Smooth muscle cell (in vitro differentiated cells): ENCODE data around the gene ACOT9. TPM values are rescaled to one million over a fixed set of nuclear protein-coding genes. Genes with fewer than 3 reads are reported as not detected.
"Not testable (repeated sequence)": the region's sequence is repeated elsewhere in the genome, so short reads cannot be mapped to it uniquely, and the experiment has no call there.

Source experiments
- DNase-seq: peaks from one replicate; lab custom pipeline; 2025; ENCODE audit not compliant: unreplicated experiment; lab: John Stamatoyannopoulos, UW
- H2AFZ ChIP-seq: fragments of 200-600 bp; sonication (generic); 2 replicates; pipeline ENCODE4 v1.6.0; 2016; ENCODE audit warnings: antibody characterized with exemption, low read depth, mild to moderate bottlenecking
- H3F3A ChIP-seq: fragments of 200-600 bp; sonication (generic); 2 replicates; pipeline ENCODE4 v1.6.0; 2017; ENCODE audit warnings: antibody characterized with exemption, low read depth
- H3K27ac ChIP-seq: fragments of 200-600 bp; sonication (generic); 2 replicates; pipeline ENCODE4 v1.5.1; 2016; ENCODE audit warnings: low read depth, mild to moderate bottlenecking
- H3K27me3 ChIP-seq: fragments of 200-600 bp; sonication (generic); 2 replicates; pipeline ENCODE4 v1.6.1; 2016; ENCODE audit warnings: low read depth, mild to moderate bottlenecking
- H3K36me3 ChIP-seq: fragments of 200-600 bp; sonication (generic); 2 replicates; pipeline ENCODE4 v1.5.1; 2016; ENCODE audit warnings: low read depth
- H3K4me1 ChIP-seq: fragments of 200-600 bp; sonication (generic); 2 replicates; pipeline ENCODE4 v1.5.1; 2016; ENCODE audit warnings: low read depth
- H3K4me2 ChIP-seq: fragments of 200-600 bp; sonication (generic); 2 replicates; pipeline ENCODE4 v1.6.0; 2016; ENCODE audit warnings: mild to moderate bottlenecking
- H3K4me3 ChIP-seq: fragments of 200-600 bp; sonication (generic); 2 replicates; pipeline ENCODE4 v1.5.1; 2016; ENCODE audit warnings: mild to moderate bottlenecking
- H3K79me2 ChIP-seq: fragments of 200-600 bp; sonication (generic); 2 replicates; pipeline ENCODE4 v1.6.0; 2016; ENCODE audit warnings: low read depth, mild to moderate bottlenecking
- H3K9ac ChIP-seq: fragments of 200-600 bp; sonication (generic); 2 replicates; pipeline ENCODE4 v1.6.0; 2016; ENCODE audit warnings: low read depth
- H3K9me3 ChIP-seq: fragments of 200-600 bp; sonication (generic); replicated peaks from 2 replicates; pipeline ENCODE4 v1.5.1; 2016; ENCODE audit warnings: low read depth
- H4K20me1 ChIP-seq: fragments of 200-600 bp; sonication (generic); 2 replicates; pipeline ENCODE4 v1.6.0; 2016; ENCODE audit warnings: low read depth
- CTCF ChIP-seq: fragments of 200-600 bp; sonication (generic); IDR thresholded peaks from 2 replicates; pipeline ENCODE4 v1.5.1; 2017; ENCODE audit warnings: borderline replicate concordance, mild to moderate bottlenecking, antibody characterized with exemption; ENCODE audit not compliant: insufficient read depth, poor library complexity, severe bottlenecking
- WGBS: methylation state at CpG from one replicate; pipeline ENCODE4 v1.1.7; 2016; ENCODE audit warnings: low lambda C conversion rate; 5-methylcytosine and 5-hydroxymethylcytosine counted together
- polyA plus RNA-seq: library from polyadenylated mRNA; unstranded; fragments of >200 nt; fragmentation: Nextera tagmentation; extraction: Ambion mirVana; gene quantifications from 2 replicates; pipeline ENCODE4 v1.2.1, GENCODE V29; 2016
- total RNA-seq: library from RNA; depleted of rRNA; stranded (reverse); fragments of >200 nt; gene quantifications from 2 replicates; pipeline ENCODE4 v1.2.3, GENCODE V29; 2014

ACOT9 gene
- total and polyA plus RNA-seq, 2 experiments from 2014 or later: 55.4 to 73.2 TPM

GRCh38 chrX:23704673-23705206 is 38.3 kb downstream of the ACOT9 start:
- no peaks in the 10 kb centered on the region for H3K36me3 ChIP-seq

DNA sequence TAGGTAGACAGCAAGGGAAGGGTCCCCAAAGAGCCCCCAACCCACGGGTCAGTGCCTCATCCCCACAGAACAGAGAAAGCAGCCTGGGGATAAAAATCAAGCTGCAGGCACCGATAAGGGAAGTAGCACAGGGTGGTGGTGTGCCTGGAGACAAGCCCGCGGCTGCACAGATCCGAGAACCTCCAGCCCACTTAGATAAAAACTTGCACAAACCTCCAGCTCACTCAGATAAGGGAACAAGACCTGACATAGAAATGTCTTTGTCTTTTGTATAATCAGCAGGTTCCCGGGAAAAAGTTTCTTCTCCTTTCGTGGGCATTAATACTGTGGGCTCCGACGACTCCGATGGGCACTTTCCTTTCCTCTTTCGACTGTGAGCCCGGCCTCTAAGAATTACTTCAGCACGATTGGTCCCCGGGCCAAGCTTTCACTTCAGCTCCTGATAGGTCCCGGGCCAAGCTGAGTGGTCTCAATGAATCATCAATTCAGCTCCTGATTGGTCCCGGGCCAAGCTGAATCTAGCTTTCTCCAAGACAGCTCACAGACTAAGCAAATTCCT is 43.4 kb downstream of the ACOT9 start:
- Histone ChIP-seq H3K4me1 (no peaks in the 10 kb centered on the region), H3K4me3 (no peak overlapping the region), H3K27me3 (no peaks in the 10 kb centered on the region), H2AFZ (no peak overlapping the region), H4K20me1 (no peaks in the 10 kb centered on the region), H3K79me2 (no peaks in the 10 kb centered on the region), H3F3A (no peaks in the 10 kb centered on the region), H3K4me2 (no peak overlapping the region), H3K9ac (no peak overlapping the region), H3K9me3 (no peaks in the 10 kb centered on the region), H3K27ac (no peak overlapping the region), H3K36me3 (no peaks in the 10 kb centered on the region)
- no peak for TF ChIP-seq CTCF
- no peak for DNase-seq
- 69% methylated on average over 16 of the region's 16 CpGs for WGBS

More at GRCh38 chrX:23704673-23705206, 38.3 kb downstream of the ACOT9 start:
- no peaks in the 10 kb centered on the region for H3F3A ChIP-seq
- 95% methylated on average over 5 of the region's 5 CpGs for WGBS
- no peak for DNase-seq
- no peak overlapping the region for H3K27ac ChIP-seq
- no peak overlapping the region for H3K4me3 ChIP-seq
- no peaks in the 10 kb centered on the region for H3K27me3 ChIP-seq
- no peaks in the 10 kb centered on the region for H4K20me1 ChIP-seq
- TF ChIP-seq CTCF: no peak
- no peaks in the 10 kb centered on the region for H3K4me1 ChIP-seq
- no peak overlapping the region for H3K4me2 ChIP-seq
- no peak overlapping the region for H3K9ac ChIP-seq
- no peak overlapping the region for H2AFZ ChIP-seq
- H3K79me2 ChIP-seq: no peaks in the 10 kb centered on the region
- no peaks in the 10 kb centered on the region for H3K9me3 ChIP-seq

DNA sequence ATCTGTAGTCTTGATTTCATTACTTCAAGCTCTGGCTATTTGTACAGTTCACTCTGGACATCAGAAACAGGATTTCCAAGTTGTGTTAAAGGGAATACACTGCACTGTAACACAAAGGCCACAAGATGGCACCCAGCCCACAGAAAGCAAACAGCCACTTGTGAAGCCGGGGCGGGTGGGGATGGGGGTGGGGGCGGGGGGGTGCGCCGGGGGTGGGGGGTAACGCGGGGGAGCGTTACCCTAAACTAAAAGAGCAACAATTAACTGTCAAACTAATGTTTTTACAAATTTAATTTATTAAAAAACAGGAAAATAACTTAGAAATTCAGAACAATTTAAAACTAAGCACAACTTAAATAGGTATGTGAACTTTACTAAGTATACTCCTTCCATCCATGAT is 48.5 kb downstream of the ACOT9 start:
- Histone ChIP-seq H3K27me3 (no peaks in the 10 kb centered on the region), H3K4me3 (no peak overlapping the region), H3K4me2 (peak overlapping the region; percentile 72), H3K9ac (no peak overlapping the region), H3K27ac (no peak overlapping the region), H3K9me3 (no peaks in the 10 kb centered on the region), H3K36me3 (no peaks in the 10 kb centered on the region), H2AFZ (no peak overlapping the region), H3K79me2 (no peaks in the 10 kb centered on the region), H3K4me1 (no peaks in the 10 kb centered on the region), H3F3A (no peaks in the 10 kb centered on the region), H4K20me1 (no peaks in the 10 kb centered on the region)
- peak; percentile 75 for TF ChIP-seq CTCF
- 0% methylated on average over 8 of the region's 8 CpGs for WGBS
- peak; percentile 4 for DNase-seq

- H3K79me2 ChIP-seq: no peaks in the 10 kb centered on the region
- H3K27me3 ChIP-seq: no peaks in the 10 kb centered on the region
- H3K9me3 ChIP-seq: no peaks in the 10 kb centered on the region
- DNase-seq: no peak
- H3K9ac ChIP-seq: no peak overlapping the region
- H4K20me1 ChIP-seq: no peaks in the 10 kb centered on the region
- no peak overlapping the region for H3K27ac ChIP-seq
- no peaks in the 10 kb centered on the region for H3F3A ChIP-seq
- no peak overlapping the region for H2AFZ ChIP-seq
- H3K4me3 ChIP-seq: no peak overlapping the region
- TF ChIP-seq CTCF: no peak
- H3K4me2 ChIP-seq: no peak overlapping the region
- H3K4me1 ChIP-seq: no peaks in the 10 kb centered on the region
- H3K36me3 ChIP-seq: no peaks in the 10 kb centered on the region
- WGBS: 84% methylated on average over 8 of the region's 8 CpGs
Observed at GRCh38 chrX:23692166-23692565, 50.9 kb downstream of the ACOT9 start.

GRCh38 chrX:23676486-23676885 is 66.6 kb downstream of the ACOT9 start:
- not testable (repeated sequence) for H3K27ac ChIP-seq, H3K27me3 ChIP-seq, H3F3A ChIP-seq, H3K4me2 ChIP-seq, H4K20me1 ChIP-seq, H2AFZ ChIP-seq, DNase-seq, H3K9ac ChIP-seq, H3K4me1 ChIP-seq, H3K79me2 ChIP-seq, H3K9me3 ChIP-seq, H3K4me3 ChIP-seq
- 93% methylated on average over 3 of the region's 3 CpGs for WGBS
- H3K36me3 ChIP-seq: peaks cover 41% of the 10 kb centered on the region
